ENCODE results near the gene SUPT20HL1.

GRCh38 chrX:24377195-24377594, 16.8 kb downstream of the SUPT20HL1 start:
- TF ChIP-seq POLR2A (IDR thresholded peaks at IDR 0.05) (no peak), POLR2AphosphoS5 (IDR thresholded peaks at IDR 0.05) (no peak), EP300 (IDR thresholded peaks at IDR 0.05; ENCODE audit: low read depth) (no peak), CTCF (IDR thresholded peaks at IDR 0.05) (no peak)
